MG63 (cell line): ENCODE data around the gene BRINP2. TPM values are rescaled to one million over a fixed set of nuclear protein-coding genes. Genes with fewer than 3 reads are reported as not detected.

ENCODE experiments used
- DNase-seq: peaks from one replicate; pipeline ENCODE4 v3.0.0-alpha.2; 2020
- H3K27me3 ChIP-seq: fragments of 250-450 bp; sonication (Bioruptor Pico); 2 replicates; pipeline ENCODE4 v1.5.1; 2020; ENCODE audit warnings: mild to moderate bottlenecking, moderate library complexity
- H3K36me3 ChIP-seq: fragments of 250-450 bp; sonication (Bioruptor Pico); 2 replicates; pipeline ENCODE4 v1.5.1; 2020; ENCODE audit warnings: mild to moderate bottlenecking, moderate library complexity
- H3K4me3 ChIP-seq: fragments of 250-450 bp; sonication (Bioruptor Pico); 2 replicates; pipeline ENCODE4 v1.5.1; 2020; ENCODE audit warnings: mild to moderate bottlenecking, moderate library complexity
- H3K9me3 ChIP-seq: fragments of 250-450 bp; sonication (Bioruptor Pico); 2 replicates; pipeline ENCODE4 v1.5.1; 2020; ENCODE audit warnings: mild to moderate bottlenecking, moderate library complexity
- total RNA-seq: library from RNA; depleted of rRNA; stranded (reverse); fragments of >200 nt; shearing (Covaris generic); gene quantifications from 2 replicates; pipeline ENCODE4 v1.2.3, GENCODE V29; 2014; ENCODE audit warnings: low replicate concordance

The BRINP2 gene
- total RNA-seq, 1 experiment from 2014 or later, result not detected

DNA sequence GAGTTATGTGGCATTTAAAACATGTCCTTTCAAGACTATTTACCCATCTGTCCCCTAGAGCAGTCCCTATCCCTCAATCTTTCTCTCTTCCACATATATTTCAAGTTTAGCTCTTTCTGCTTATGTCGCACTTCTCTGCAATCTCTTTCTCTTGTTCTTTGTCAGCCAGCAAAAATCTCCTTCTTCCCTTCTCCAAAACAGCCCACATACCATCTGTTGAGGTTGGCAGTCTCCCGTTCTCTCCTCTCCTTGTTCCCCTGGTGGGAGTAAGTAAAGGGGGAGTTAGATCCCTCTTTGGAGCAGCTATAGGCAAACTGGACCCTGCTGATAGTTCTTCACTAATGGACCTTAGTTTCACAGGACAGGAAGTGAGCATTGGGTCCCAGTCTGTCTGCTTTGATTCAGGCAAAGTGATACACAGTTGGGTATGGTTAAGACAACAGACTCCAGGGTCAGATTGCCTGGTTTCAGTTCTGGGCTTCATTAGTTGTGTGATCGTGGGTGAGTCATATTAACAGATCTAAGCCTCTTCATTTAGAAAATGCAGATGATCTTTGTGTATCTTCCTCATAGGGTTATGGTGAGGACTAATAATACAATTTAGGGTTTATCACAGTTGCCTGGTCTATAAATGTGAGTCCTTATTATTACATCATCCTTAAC lies 19.7 kb downstream of the BRINP2 start:
- no peak for DNase-seq
- no peaks in the 10 kb centered on the region for H3K27me3 ChIP-seq
- no peaks in the 10 kb centered on the region for H3K36me3 ChIP-seq
- H3K9me3 ChIP-seq, result no peaks in the 10 kb centered on the region
- H3K4me3 ChIP-seq, result no peak overlapping the region

DNA sequence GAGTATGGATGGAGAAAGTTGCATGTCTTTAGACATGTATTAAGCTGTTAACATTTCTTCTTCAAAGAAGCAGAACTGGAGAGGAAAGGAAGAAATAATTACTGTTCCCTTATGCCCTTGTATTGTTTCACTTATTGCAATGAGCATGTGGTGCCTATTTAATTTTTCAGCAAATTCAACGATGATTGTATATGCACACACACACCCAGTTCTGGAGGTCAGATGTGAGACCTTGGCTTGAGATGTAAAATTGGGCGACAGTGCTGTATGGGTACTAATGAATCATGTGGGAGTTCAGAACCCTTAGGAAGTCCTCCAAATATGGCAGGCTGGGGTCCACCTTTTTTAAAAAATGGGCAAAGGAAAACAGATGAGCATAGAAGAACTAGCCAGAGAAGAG lies 27.5 kb downstream of the BRINP2 start:
- H3K36me3 ChIP-seq, result no peaks in the 10 kb centered on the region
- DNase-seq, result no peak
- no peaks in the 10 kb centered on the region for H3K27me3 ChIP-seq
- H3K9me3 ChIP-seq, result no peaks in the 10 kb centered on the region
- H3K4me3 ChIP-seq, result no peak overlapping the region

DNA sequence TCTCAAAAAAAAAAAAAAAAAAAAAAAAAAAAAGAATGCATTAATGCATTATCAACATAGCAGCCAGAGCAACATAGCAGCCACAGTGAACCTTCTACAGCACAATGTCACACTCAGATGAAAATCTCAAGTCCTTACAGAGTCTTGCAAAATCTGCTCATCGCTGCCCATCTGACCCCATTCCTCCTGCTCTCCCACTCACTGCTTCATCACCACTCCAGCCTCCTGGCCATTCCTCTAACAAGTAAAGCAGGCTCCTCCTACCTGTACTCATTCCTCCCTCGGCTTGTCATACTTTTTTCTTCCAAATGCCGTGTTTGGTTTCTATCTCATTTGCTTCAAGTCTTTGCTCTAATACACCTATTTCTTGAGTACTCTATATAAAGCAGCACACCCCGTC lies 29.5 kb downstream of the BRINP2 start:
- no peaks in the 10 kb centered on the region for H3K9me3 ChIP-seq
- no peaks in the 10 kb centered on the region for H3K27me3 ChIP-seq
- no peaks in the 10 kb centered on the region for H3K36me3 ChIP-seq
- no peak overlapping the region for H3K4me3 ChIP-seq
- no peak for DNase-seq

DNA sequence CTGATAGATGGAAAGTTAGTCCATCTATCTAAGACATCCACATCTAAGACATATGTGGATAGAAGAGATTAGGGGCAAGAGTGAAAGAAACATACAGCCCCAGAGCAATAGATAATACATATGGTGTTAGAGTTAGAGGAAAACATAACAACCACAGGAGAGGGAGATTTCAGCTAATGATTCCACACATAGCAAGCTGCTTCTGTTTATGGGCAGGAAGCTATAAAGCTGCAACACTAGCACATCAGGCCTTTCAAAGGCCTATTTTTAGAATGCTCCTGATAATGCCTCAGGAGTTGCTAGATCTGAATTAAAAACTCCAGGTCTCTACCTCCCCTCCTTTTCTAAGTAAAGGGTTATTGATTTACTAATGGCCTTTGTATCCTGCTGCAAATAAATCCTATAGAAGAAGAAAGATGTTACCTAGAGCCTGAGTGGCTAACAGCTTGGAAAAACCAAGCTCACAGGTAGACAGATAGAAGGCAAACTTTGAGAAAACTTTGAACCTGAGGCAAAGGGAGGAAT lies 36.1 kb downstream of the BRINP2 start:
- H3K27me3 ChIP-seq, result no peaks in the 10 kb centered on the region
- H3K36me3 ChIP-seq, result no peaks in the 10 kb centered on the region
- H3K9me3 ChIP-seq, result no peaks in the 10 kb centered on the region
- H3K4me3 ChIP-seq, result no peak overlapping the region
- DNase-seq, result no peak

DNA sequence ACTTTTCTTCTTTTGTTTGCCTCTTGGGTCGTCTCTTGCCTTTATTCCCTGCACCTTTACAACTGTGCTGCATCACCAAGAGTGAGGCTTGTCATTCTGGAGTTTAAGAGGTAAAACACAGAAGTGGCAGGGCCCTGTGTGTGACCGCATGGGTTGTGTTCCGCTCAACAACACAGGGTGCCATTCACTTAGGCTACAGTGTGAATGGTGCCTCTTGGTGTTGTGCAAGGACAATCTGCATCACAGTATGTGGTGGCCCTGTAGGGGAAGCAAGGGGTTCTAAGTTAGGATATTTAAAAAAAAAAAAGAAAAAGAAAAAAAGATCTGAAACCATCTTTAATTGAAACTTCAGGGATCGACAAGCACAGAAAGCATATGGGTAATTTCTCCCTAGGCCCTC lies 38.2 kb downstream of the BRINP2 start:
- Histone ChIP-seq H3K27me3 (no peaks in the 10 kb centered on the region), H3K4me3 (no peak overlapping the region), H3K36me3 (no peaks in the 10 kb centered on the region), H3K9me3 (no peaks in the 10 kb centered on the region)
- no peak for DNase-seq

DNA sequence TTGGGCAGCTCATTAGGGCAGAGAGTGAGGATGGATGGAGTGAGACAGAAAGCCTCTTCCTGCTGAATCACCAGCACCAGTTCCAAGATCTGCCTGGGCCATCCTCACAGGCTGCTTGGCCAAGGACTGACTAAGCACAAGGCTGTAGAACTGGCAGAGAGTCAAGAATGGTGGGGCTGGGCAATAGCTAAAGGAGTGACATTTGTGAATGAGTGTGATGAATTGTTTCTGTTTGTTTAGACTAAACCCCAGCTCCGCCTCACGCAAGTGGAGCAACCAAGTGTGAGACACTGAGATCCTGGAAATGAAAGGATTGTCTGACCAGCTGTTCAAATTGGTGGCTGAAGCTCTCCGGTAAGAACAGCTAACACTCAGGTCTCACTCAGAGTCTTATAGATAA lies 38.6 kb downstream of the BRINP2 start:
- H3K27me3 ChIP-seq, result no peaks in the 10 kb centered on the region
- H3K36me3 ChIP-seq, result no peaks in the 10 kb centered on the region
- peak; percentile 99 for DNase-seq
- H3K4me3 ChIP-seq, result no peak overlapping the region
- no peaks in the 10 kb centered on the region for H3K9me3 ChIP-seq

DNA sequence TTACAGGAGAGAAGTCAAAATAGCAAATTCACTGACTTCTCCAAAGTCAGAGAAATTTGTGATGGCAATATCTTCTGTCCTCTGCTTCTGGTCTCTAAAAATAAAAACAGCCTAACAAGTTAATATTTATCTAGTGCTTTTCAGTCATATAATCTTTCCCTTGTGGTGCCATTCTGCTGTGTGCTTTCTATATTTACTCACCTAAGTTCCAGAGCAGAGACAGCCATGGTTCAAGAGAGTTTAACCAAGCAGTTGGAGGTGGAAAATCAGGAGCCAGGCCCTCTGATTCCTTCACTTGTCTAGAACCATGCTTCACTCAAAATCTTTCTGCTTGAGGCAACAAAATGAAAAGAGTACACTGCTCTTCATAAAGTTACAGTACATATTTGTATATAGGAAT lies 39.3 kb downstream of the BRINP2 start:
- H3K4me3 ChIP-seq, result no peak overlapping the region

DNA sequence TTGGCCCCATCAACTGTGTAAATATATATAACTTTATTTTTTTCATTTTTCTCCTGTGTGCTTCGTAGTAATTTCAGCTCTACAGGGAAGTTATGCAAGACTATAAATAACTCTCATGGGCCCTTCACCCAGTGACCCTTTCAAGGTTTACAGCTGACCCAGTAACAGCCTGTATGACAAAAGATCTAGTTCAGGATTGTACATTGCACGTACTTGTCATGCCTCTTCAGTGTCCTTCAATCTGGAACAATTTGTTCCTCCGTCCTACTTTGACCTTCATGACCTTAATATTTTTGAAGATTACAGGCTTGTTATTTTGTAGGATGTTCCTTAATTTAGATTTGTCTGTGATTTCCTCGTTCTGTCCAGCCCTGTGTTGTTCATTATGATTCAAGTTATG lies 40.5 kb downstream of the BRINP2 start:
- H3K27me3 ChIP-seq, result no peaks in the 10 kb centered on the region
- DNase-seq, result no peak
- no peaks in the 10 kb centered on the region for H3K36me3 ChIP-seq
- H3K9me3 ChIP-seq, result peaks cover 6% of the 10 kb centered on the region
- no peak overlapping the region for H3K4me3 ChIP-seq

More for the DNA sequence above, 39.3 kb downstream of the BRINP2 start:
- no peak for DNase-seq
- Histone ChIP-seq H3K27me3 (no peaks in the 10 kb centered on the region), H3K36me3 (no peaks in the 10 kb centered on the region), H3K9me3 (no peaks in the 10 kb centered on the region)

DNA sequence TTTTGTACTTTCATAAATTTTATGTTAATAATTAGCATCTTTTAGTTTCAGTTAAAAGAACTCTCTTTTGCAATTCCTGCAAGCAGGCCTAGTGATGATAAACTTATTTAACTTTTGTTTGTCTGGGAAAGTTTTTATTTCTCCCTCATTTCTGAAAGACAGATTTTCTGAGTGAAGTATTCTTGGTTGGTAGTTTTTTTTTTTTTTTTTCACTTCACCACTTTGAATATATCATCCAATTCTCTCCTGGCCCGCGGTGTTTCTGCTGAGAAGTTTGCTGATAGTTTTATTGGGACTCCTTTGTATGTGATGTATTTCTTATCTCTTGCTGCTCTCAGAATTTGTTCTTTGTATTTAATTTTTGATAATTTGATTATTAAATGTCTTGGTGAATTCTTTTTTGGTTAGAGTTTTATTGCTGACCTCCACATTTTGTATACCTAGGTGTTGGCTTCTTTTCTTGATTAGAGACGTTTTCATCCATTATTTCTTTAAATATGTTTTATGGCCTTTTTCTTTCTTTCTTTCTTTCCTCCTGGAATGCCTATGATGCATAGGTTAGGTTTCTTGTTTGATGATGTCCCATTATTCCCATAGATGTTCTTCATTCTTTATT lies 45.9 kb downstream of the BRINP2 start:
- no peak for DNase-seq
- Histone ChIP-seq H3K9me3 (peaks cover 18% of the 10 kb centered on the region), H3K36me3 (no peaks in the 10 kb centered on the region), H3K4me3 (no peak overlapping the region), H3K27me3 (no peaks in the 10 kb centered on the region)

DNA sequence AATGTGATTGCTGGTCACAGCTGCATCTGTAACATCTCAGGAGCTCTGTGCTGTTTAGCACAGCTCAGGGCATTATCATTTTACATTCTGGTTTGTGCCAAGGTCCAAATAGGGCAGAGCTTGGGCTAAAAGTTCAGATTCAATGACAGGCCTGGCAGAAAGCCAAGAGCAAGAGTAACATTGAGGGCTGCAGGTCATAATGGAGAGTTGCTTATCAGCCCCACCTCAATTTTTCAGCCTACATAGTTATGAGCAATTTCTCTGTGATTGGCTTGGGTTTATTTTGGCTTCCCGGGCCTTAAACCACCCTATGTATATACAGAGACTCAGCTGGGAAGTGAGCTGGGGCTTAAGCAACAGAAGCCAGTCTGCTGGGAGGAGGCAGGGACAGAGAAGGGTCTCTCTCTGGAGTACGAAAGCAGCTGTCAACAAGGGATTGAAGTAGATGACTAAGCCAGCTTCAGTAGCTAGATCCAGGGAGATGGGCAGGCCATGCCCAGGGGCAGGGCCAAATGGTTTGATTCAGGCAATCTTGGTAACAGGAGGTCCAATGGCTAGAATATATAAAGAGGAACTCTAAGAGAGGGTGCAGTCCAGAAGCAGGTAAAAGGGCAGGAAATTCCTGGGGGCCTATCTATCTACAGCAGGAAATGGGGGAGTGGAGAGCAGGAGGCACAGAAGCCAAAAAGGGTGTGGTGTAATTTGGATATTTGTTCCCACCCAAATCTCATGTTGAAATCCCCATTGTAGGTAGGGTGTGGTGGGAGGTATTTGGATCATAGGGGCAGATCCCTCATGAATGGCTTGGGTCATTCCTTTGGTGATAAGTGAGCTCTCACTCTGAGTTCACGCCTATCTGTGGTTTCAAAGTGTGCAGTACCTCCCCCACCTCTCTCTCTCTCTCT lies 49.0 kb downstream of the BRINP2 start:
- H3K4me3 ChIP-seq, result no peak overlapping the region

DNA sequence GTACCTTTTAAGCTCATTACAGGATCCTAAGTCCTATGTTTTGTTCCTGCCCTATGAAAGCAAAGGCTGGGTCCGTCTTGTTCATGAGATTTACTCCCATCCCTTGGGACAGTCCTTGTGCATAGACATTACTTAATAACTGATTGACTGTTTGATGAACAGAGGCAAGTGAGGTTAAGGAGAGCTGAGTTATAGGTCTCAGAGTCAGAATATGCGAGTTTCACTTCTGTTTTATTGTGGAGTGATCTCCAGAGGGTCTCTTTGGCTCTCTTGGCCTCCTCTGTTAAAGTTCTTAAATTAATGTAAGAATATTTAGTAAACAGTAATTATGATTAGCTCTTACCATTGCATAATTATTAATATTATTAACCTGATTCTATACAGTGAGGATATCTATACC lies 52.6 kb downstream of the BRINP2 start:
- Histone ChIP-seq H3K4me3 (no peak overlapping the region), H3K9me3 (no peaks in the 10 kb centered on the region), H3K36me3 (no peaks in the 10 kb centered on the region), H3K27me3 (no peaks in the 10 kb centered on the region)
- no peak for DNase-seq

More for the DNA sequence above, 49.0 kb downstream of the BRINP2 start:
- no peaks in the 10 kb centered on the region for H3K27me3 ChIP-seq
- peak; percentile 85 for DNase-seq
- H3K9me3 ChIP-seq, result peaks cover 18% of the 10 kb centered on the region
- H3K36me3 ChIP-seq, result no peaks in the 10 kb centered on the region

DNA sequence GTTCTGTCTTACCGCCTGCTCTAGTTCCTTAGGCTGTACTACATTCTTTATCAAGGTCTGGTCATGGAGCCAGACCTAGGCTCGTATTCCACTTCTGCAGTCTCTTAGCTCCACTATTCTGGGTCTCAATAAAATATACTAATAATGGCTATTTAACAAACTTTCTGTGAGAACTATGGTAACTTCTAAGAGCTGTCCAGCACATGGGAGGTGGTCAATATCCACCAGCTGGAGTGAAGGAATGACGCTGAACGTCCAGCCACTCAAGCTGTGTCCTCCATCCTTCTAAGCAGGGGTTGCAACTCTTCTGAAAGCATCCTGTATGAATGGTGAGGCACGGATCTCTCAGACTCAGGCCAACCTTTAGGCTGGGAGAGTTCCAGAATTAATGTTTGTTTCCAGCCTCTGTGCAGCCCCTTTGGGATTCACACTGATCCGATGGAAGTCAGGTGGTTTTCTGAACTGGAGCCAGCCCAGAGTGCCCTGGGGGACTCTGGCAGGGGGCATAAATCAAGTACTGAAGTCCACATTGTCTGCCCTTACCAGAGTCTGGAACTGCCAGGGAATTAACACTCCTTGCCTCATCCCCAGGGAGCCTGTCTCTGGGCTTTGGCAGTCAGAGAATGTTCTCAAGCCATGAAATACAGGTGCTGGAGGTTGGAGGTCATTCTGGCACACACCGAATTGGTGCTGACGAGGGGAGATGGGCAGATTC lies 57.4 kb downstream of the BRINP2 start:
- H3K4me3 ChIP-seq, result no peak overlapping the region
- no peaks in the 10 kb centered on the region for H3K36me3 ChIP-seq
- H3K9me3 ChIP-seq, result no peaks in the 10 kb centered on the region
- no peaks in the 10 kb centered on the region for H3K27me3 ChIP-seq
- DNase-seq, result no peak

DNA sequence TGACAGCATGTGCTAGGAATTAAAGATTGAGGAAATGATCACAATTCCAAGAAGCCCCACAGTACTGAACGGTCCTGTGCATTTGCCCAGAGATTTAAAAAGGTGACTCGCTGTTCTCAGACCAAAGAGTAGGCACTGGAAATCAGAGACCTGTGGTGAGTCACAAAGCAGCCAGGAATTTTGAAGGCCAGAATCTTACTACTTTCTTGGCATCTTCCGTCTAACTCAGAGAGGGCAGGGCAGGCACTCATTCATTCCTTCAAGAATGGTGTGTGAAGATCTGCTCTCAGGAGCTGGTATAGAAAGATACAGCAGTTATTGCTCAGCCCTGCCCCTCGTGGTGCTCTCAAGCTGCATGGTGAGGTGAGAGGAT lies 57.9 kb downstream of the BRINP2 start:
- Histone ChIP-seq H3K9me3 (no peaks in the 10 kb centered on the region), H3K4me3 (no peak overlapping the region), H3K27me3 (no peaks in the 10 kb centered on the region), H3K36me3 (no peaks in the 10 kb centered on the region)
- DNase-seq, result peak; percentile 74

DNA sequence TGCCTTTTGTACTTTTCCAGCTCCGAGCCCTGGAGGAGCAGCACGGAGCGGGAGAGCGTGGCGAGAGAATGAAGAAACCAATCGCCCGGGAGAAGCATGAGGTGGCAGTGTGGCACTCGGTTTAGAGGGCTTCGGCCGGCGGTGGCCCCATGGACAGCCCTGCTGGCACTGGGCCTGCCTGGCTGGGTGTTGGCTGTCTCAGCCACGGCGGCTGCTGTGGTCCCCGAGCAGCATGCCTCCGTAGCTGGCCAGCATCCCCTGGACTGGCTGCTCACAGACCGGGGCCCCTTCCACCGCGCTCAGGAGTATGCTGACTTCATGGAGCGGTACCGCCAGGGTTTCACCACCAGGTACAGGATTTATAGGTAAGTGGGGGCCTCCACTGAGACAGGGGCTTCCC lies 59.0 kb downstream of the BRINP2 start:
- Histone ChIP-seq H3K36me3 (no peaks in the 10 kb centered on the region), H3K9me3 (no peaks in the 10 kb centered on the region), H3K27me3 (no peaks in the 10 kb centered on the region), H3K4me3 (no peak overlapping the region)
- DNase-seq, result no peak

DNA sequence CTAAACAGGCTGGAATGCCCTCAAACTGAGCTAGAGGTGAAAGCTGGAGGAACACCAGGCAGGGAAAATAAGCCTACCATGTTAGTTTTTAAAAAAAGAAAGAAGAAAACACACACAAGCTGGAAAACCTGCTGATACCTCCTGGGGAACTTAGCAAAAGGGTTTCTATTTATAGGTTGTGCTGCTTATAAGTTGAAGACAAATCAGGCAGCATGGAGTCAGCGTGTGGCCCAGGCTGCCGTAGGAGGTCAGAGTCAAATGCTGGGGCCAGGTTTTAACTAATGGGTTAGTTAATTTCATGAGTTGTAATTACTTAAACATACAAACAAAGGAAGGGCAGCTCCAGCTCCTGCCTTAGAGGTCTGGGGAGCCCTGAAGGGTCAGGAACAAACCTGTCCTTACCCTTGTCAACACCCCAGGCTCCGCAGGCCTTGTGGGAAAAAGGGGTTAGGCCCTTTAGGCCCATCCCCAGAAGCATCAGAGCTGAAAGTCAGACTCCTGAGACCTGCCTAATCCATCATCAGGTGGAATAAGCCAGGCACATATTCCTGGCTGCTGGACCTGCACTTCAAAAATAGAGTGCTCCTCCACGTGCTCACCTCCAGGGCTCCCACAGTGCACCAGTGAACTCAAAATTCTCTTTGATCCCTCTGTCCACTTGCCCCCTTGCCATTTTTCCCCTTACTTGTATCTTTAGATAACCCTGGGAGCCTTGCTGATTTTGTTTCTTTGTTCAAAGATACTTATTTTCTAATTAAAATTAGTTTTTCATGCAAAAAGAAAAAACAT lies 59.7 kb downstream of the BRINP2 start:
- Histone ChIP-seq H3K27me3 (no peaks in the 10 kb centered on the region), H3K4me3 (no peak overlapping the region), H3K9me3 (no peaks in the 10 kb centered on the region), H3K36me3 (no peaks in the 10 kb centered on the region)
- DNase-seq, result no peak

DNA sequence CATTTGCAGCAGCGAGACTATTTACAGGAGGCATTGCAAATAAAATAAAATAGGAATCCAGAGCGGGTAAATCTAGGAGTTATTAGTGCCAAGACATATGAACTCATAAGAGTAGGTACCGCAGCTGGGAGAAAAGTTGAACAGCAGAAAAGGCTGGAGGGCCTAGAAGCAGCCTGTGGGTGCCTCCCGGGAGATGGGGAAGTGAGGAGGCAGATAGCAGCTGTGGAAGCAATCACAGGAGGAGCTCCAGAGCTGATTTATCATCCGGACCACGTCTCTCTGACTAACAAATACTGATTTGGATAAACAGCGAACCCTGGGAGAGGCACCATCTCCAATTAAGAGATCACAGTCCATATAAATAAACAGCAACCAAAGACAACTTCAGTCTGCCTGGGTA lies 64.6 kb downstream of the BRINP2 start:
- no peaks in the 10 kb centered on the region for H3K27me3 ChIP-seq
- H3K4me3 ChIP-seq, result no peak overlapping the region
- no peaks in the 10 kb centered on the region for H3K9me3 ChIP-seq
- no peak for DNase-seq
- no peaks in the 10 kb centered on the region for H3K36me3 ChIP-seq
